ENCODE measurements around the gene SULT1B1. TPM values are rescaled to one million over a fixed set of nuclear protein-coding genes. Genes with fewer than 3 reads are reported as not detected.

Gene SULT1B1
- total RNA-seq, 1 experiment from 2014 or later: 0.05 TPM

DNA sequence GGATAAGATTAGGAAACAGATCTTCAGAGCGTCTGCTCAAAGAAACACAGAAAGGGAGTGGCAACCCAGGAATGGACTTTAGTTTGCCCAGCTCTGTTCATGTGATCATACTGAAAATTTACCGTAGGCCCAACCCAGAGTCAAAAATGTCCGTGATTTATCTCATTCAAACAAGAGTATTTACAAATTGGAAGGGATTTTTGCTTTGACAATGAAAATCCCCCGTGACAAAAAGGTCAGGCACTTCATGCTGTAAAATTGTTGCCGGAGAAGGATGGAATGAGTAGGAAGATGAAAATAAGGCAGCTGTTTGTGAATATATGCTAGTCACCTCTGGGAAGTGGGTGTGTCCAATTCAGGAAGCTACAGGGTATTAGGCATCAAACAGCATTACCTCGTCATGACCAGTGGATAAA lies 1.2 kb downstream of the SULT1B1 start:
- BruUV-seq (replicated peaks): no TSS peak
- TF ChIP-seq, protein P1, sequence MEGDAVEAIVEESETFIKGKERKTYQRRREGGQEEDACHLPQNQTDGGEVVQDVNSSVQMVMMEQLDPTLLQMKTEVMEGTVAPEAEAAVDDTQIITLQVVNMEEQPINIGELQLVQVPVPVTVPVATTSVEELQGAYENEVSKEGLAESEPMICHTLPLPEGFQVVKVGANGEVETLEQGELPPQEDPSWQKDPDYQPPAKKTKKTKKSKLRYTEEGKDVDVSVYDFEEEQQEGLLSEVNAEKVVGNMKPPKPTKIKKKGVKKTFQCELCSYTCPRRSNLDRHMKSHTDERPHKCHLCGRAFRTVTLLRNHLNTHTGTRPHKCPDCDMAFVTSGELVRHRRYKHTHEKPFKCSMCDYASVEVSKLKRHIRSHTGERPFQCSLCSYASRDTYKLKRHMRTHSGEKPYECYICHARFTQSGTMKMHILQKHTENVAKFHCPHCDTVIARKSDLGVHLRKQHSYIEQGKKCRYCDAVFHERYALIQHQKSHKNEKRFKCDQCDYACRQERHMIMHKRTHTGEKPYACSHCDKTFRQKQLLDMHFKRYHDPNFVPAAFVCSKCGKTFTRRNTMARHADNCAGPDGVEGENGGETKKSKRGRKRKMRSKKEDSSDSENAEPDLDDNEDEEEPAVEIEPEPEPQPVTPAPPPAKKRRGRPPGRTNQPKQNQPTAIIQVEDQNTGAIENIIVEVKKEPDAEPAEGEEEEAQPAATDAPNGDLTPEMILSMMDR (IDR thresholded peaks at IDR 0.05): no peak
- ATAC-seq: no peak
- Histone ChIP-seq H3K9me3 (ENCODE audit: control insufficient read depth, insufficient read depth, low read depth, low read length) (no peaks in the 10 kb centered on the region), H3K4me3 (ENCODE audit: low read depth in 2 of 2, low read length in 2 of 2) (no peak overlapping the region), H3K36me3 (ENCODE audit: control insufficient read depth, insufficient read depth, low read length) (no peaks in the 10 kb centered on the region), H3K4me1 (ENCODE audit: control insufficient read depth, insufficient read depth, low read length) (no peaks in the 10 kb centered on the region), H3K27ac (ENCODE audit: low read length) (no peak overlapping the region), H3K27me3 (ENCODE audit: control insufficient read depth, insufficient read depth, low read length) (no peaks in the 10 kb centered on the region)
- POLR2A ChIA-PET: no interaction called here
- in situ Hi-C loops (cut with HindIII; ENCODE audit: low pct_unique_long_range_greater_than_20kb, low sequenced_read_pairs): no loop called here
- no peak for DNase-seq (ENCODE audit: low read depth, low spot score)
- intact Hi-C loops (cut with micrococcal nuclease; ENCODE audit: unreplicated experiment): no loop called here
- CTCF ChIA-PET: no interaction called here

DNA sequence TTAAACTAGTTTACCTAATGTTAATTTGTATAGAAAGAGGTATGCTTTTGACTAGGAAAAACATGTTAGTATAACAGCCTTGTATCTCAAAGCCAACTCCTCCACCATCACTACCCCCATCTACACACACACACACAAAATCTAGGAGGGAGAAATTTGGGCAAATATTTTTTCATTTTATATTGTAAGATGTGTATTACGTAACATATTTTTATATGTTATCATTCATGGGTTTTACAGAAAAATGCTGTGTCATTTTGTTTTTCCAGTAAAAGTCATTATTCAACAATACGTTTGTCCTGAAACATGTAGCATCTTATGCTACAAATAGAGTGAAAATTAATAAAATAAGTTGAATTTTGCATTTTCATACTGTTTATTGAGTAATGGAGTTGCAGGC lies 3.0 kb downstream of the SULT1B1 start:
- no peak for DNase-seq (ENCODE audit: low read depth, low spot score)
- no peak for ATAC-seq
- in situ Hi-C loops (cut with HindIII; ENCODE audit: low pct_unique_long_range_greater_than_20kb, low sequenced_read_pairs): no loop called here

More for the DNA sequence above, 3.0 kb downstream of the SULT1B1 start:
- intact Hi-C loops (cut with micrococcal nuclease; ENCODE audit: unreplicated experiment): no loop called here
- Histone ChIP-seq H3K4me3 (ENCODE audit: low read depth in 2 of 2, low read length in 2 of 2) (no peak overlapping the region), H3K36me3 (ENCODE audit: control insufficient read depth, insufficient read depth, low read length) (no peaks in the 10 kb centered on the region), H3K4me1 (ENCODE audit: control insufficient read depth, insufficient read depth, low read length) (no peaks in the 10 kb centered on the region), H3K27ac (ENCODE audit: low read length) (no peak overlapping the region), H3K9me3 (ENCODE audit: control insufficient read depth, insufficient read depth, low read depth, low read length) (no peaks in the 10 kb centered on the region), H3K27me3 (ENCODE audit: control insufficient read depth, insufficient read depth, low read length) (no peaks in the 10 kb centered on the region)
- no peak for TF ChIP-seq POLR2AphosphoS5 (IDR thresholded peaks at IDR 0.05; ENCODE audit: low read depth, low read length)
- TF ChIP-seq SIN3A (IDR thresholded peaks at IDR 0.05; ENCODE audit: borderline replicate concordance, insufficient read depth, low read depth, low read length): no peak
- TF ChIP-seq, protein P1 (IDR thresholded peaks at IDR 0.05): no peak
- TF ChIP-seq, protein P2, sequence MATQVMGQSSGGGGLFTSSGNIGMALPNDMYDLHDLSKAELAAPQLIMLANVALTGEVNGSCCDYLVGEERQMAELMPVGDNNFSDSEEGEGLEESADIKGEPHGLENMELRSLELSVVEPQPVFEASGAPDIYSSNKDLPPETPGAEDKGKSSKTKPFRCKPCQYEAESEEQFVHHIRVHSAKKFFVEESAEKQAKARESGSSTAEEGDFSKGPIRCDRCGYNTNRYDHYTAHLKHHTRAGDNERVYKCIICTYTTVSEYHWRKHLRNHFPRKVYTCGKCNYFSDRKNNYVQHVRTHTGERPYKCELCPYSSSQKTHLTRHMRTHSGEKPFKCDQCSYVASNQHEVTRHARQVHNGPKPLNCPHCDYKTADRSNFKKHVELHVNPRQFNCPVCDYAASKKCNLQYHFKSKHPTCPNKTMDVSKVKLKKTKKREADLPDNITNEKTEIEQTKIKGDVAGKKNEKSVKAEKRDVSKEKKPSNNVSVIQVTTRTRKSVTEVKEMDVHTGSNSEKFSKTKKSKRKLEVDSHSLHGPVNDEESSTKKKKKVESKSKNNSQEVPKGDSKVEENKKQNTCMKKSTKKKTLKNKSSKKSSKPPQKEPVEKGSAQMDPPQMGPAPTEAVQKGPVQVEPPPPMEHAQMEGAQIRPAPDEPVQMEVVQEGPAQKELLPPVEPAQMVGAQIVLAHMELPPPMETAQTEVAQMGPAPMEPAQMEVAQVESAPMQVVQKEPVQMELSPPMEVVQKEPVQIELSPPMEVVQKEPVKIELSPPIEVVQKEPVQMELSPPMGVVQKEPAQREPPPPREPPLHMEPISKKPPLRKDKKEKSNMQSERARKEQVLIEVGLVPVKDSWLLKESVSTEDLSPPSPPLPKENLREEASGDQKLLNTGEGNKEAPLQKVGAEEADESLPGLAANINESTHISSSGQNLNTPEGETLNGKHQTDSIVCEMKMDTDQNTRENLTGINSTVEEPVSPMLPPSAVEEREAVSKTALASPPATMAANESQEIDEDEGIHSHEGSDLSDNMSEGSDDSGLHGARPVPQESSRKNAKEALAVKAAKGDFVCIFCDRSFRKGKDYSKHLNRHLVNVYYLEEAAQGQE (IDR thresholded peaks at IDR 0.05; ENCODE audit: insufficient read depth in 1 of 2, low read depth in 2 of 2, low read length in 1 of 2): no peak
- TF ChIP-seq TCF7L2 (IDR thresholded peaks at IDR 0.05; ENCODE audit: low read depth, low read length): no peak
- CTCF ChIA-PET: no interaction called here
- BruUV-seq (replicated peaks): no TSS peak
- POLR2A ChIA-PET: no interaction called here

Data from Panc1 (cell line).